Measurements from ENCODE around the gene VEPH1. TPM values are rescaled to one million over a fixed set of nuclear protein-coding genes. Genes with fewer than 3 reads are reported as not detected.
"Not testable (repeated sequence)": the region's sequence is repeated elsewhere in the genome, so short reads cannot be mapped to it uniquely, and the experiment has no call there.

The VEPH1 gene
- total RNA-seq, 1 donor from 2014 or later = 10.3 TPM

GRCh38 chr3:157327018-157327417, 176.2 kb downstream of the VEPH1 start:
- no peak overlapping the region for H3K27ac Mint-ChIP-seq (ENCODE audit: unreplicated experiment)
- no peaks in the 10 kb centered on the region for H3K9me3 Mint-ChIP-seq (ENCODE audit: unreplicated experiment)

DNA sequence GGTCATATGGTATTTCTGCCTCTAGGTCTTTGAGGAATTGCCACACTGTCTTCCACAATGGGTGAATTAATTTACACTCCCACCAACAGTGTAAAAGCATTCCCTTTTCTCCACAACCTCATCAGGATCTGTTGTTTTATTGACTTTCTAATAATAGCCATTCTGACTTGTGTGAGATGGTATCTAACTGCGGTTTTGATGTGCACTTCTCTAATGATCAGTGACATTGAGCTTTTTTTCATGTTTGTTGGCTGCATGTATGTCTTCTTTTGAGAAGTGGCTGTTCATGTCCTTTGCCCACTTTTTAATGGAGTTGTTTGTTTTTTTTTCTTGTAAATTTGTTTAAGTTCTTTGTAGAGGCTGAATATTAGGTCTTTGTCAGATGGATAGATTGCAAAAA, 178.3 kb downstream of the VEPH1 start:
- not testable (repeated sequence) for H3K9me3 Mint-ChIP-seq (ENCODE audit: unreplicated experiment); DNase-seq (ENCODE audit: low spot score); H3K4me3 Mint-ChIP-seq (ENCODE audit: unreplicated experiment); H3K27ac Mint-ChIP-seq (ENCODE audit: unreplicated experiment); H3K36me3 Mint-ChIP-seq (ENCODE audit: low read depth, unreplicated experiment); H3K4me1 Mint-ChIP-seq (ENCODE audit: unreplicated experiment); H3K27me3 Mint-ChIP-seq (ENCODE audit: unreplicated experiment)

More at GRCh38 chr3:157327018-157327417, 176.2 kb downstream of the VEPH1 start:
- no peaks in the 10 kb centered on the region for H3K4me1 Mint-ChIP-seq (ENCODE audit: unreplicated experiment)
- H3K36me3 Mint-ChIP-seq (ENCODE audit: low read depth, unreplicated experiment) = no peaks in the 10 kb centered on the region
- no peak overlapping the region for H3K4me3 Mint-ChIP-seq (ENCODE audit: unreplicated experiment)
- DNase-seq (ENCODE audit: low spot score) = no peak
- TF ChIP-seq CTCF (IDR thresholded peaks at IDR 0.05; ENCODE audit: unreplicated experiment) = no peak
- no peaks in the 10 kb centered on the region for H3K27me3 Mint-ChIP-seq (ENCODE audit: unreplicated experiment)

DNA sequence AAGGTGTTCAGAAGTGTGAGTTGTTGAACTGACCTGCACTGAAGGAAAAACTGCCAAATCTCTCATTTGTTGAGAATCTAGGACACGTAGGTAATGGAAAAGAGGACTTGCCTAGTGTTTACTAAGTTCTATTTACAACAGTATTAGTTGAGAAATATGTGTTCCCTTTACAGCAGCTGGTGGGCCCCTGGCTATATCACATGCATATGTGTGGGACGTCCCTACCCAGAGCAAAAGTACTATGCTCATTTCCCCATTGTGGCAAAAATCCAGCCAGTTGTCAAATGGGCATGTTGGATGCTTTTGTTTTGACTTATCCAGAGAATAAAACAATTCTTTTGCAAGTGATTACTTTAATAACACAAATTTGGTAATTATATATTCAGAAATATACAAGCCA, 179.9 kb downstream of the VEPH1 start:
- H3K27ac Mint-ChIP-seq (ENCODE audit: unreplicated experiment) = no peak overlapping the region
- no peaks in the 10 kb centered on the region for H3K4me1 Mint-ChIP-seq (ENCODE audit: unreplicated experiment)
- H3K36me3 Mint-ChIP-seq (ENCODE audit: low read depth, unreplicated experiment) = no peaks in the 10 kb centered on the region
- no peak for TF ChIP-seq CTCF (IDR thresholded peaks at IDR 0.05; ENCODE audit: unreplicated experiment)
- no peaks in the 10 kb centered on the region for H3K27me3 Mint-ChIP-seq (ENCODE audit: unreplicated experiment)
- no peak overlapping the region for H3K4me3 Mint-ChIP-seq (ENCODE audit: unreplicated experiment)
- DNase-seq (ENCODE audit: low spot score) = no peak
- H3K9me3 Mint-ChIP-seq (ENCODE audit: unreplicated experiment) = no peaks in the 10 kb centered on the region

- Mint-ChIP-seq H3K36me3 (ENCODE audit: low read depth, unreplicated experiment) (no peaks in the 10 kb centered on the region), H3K27me3 (ENCODE audit: unreplicated experiment) (no peaks in the 10 kb centered on the region), H3K4me3 (ENCODE audit: unreplicated experiment) (no peak overlapping the region), H3K4me1 (ENCODE audit: unreplicated experiment) (no peaks in the 10 kb centered on the region), H3K27ac (ENCODE audit: unreplicated experiment) (no peak overlapping the region), H3K9me3 (ENCODE audit: unreplicated experiment) (no peaks in the 10 kb centered on the region)
- no peak for DNase-seq (ENCODE audit: low spot score)
- no peak for TF ChIP-seq CTCF (IDR thresholded peaks at IDR 0.05; ENCODE audit: unreplicated experiment)
These were observed 183.5 kb downstream of the VEPH1 start for GRCh38 chr3:157319672-157320071.

GRCh38 chr3:157318639-157319288, 184.5 kb downstream of the VEPH1 start:
- Mint-ChIP-seq H3K27me3 (ENCODE audit: unreplicated experiment) (no peaks in the 10 kb centered on the region), H3K4me3 (ENCODE audit: unreplicated experiment) (no peak overlapping the region), H3K9me3 (ENCODE audit: unreplicated experiment) (no peaks in the 10 kb centered on the region), H3K27ac (ENCODE audit: unreplicated experiment) (no peak overlapping the region), H3K4me1 (ENCODE audit: unreplicated experiment) (no peaks in the 10 kb centered on the region), H3K36me3 (ENCODE audit: low read depth, unreplicated experiment) (no peaks in the 10 kb centered on the region)
- no peak for DNase-seq (ENCODE audit: low spot score)
- no peak for TF ChIP-seq CTCF (IDR thresholded peaks at IDR 0.05; ENCODE audit: unreplicated experiment)

Data from endothelial cell (in vitro differentiated cells).